Lower lobe of right lung (tissue), 2 donors: ENCODE data around the gene ZNF69. TPM values are rescaled to one million over a fixed set of nuclear protein-coding genes. Genes with fewer than 3 reads are reported as not detected.
"Not testable (repeated sequence)": the region's sequence is repeated elsewhere in the genome, so short reads cannot be mapped to it uniquely, and the experiment has no call there.

Experiments used
- ATAC-seq, 2 donors: fragments of 200-7000 bp; cut with Tn5 transposase; one replicate each; pipeline ENCODE4 v1.9.1; 2020 to 2022; ENCODE audit warnings: mild to moderate bottlenecking in 2 of 2, moderate library complexity in 2 of 2
- DNase-seq: peaks from one replicate; pipeline ENCODE4 v3.0.0-alpha.2; 2020
- H3K27ac ChIP-seq: fragments of 200-600 bp; one replicate; pipeline ENCODE4 v1.8.0; 2022
- H3K27me3 ChIP-seq: fragments of 200-600 bp; one replicate; pipeline ENCODE4 v1.8.0; 2022; ENCODE audit warnings: low read depth
- H3K36me3 ChIP-seq: fragments of 200-600 bp; one replicate; pipeline ENCODE4 v1.8.0; 2022; ENCODE audit warnings: mild to moderate bottlenecking
- H3K4me1 ChIP-seq: fragments of 200-600 bp; one replicate; pipeline ENCODE4 v1.8.0; 2022
- H3K4me3 ChIP-seq: fragments of 200-600 bp; one replicate; pipeline ENCODE4 v1.8.0; 2022; ENCODE audit warnings: mild to moderate bottlenecking
- H3K9me3 ChIP-seq: fragments of 200-600 bp; one replicate; pipeline ENCODE4 v1.8.0; 2022
- intact Hi-C: fragments of 100-400 bp; cut with DNase I; formaldehyde crosslinking; loops from one replicate; pipeline ENCODE4 v1.11.0; 2022
- long read RNA-seq: library from polyadenylated mRNA; unstranded; transcript quantifications from one replicate; pipeline ENCODE4 v2.0.0, GENCODE V29; 2021
- total RNA-seq: library from RNA; stranded (reverse); fragmentation: NEBNext Ultra II Directional; extraction: Animal tissue kit (Norgen Biotek cat#: 25700); gene quantifications from one replicate; pipeline ENCODE4 v1.2.1, GENCODE V29; 2021
- TF ChIP-seq, protein P1 (sequence below): fragments of 200-600 bp; IDR thresholded peaks from one replicate; pipeline ENCODE4 v1.8.0; 2022; ENCODE audit warnings: antibody characterized with exemption, mild to moderate bottlenecking
- donor health status: DM: no; HTN: yes; CAD: no; lungs with severe emphysema.

ZNF69 gene
- 12.2 TPM for total RNA-seq
- long read RNA-seq, partial matches to known transcripts = 1 of 9 reads
- long read RNA-seq, other reads (novel, unspliced or antisense) = 3 of 9 reads

DNA sequence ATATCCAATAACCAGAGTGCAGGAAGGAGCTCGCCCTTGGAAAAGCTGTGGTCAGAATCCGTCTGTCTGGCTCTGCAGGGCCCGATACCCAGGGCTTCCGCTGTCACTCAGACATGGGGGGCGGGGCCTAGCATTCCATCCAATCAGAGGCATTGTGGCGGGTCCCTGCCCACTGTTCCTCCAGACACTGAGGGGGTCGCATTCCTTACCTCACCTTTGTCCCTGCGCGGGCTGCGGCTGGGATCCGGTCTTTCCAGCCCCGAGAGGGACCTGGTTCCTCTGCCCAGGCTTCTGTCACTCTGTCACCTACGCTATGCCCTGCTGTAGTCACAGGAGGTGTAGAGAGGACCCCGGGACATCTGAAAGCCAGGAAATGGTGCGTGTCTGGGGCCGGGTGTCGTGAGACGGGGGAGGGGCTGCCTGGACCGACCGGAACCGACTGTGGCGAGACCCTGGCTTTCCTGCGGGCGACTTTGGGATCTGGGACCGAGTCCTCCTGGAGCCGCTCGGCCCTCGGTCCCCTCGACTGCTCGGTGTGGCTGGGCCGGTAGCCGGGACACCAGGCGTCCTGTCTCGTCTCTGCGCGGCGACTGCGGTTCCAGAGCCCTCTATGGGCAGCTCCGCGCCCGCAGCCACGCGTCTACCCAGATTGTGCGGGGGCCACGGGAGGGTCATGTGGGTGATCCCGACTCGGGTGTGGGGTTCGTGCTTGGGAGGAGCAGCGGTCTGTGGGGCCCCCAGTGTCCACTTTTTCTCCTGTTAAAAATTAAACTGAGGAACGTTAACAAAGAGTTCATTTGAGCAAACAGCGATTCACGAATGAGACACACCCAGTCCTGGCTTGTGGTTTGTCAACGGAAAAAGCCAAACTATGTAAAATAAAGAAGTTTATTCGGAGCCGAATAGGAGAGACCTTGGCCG is at the start of gene ZNF69:
TSS of gene ZNF69 (plus strand) at position 172 of the 921 bp plus-strand sequence. CDS start at position 314, 142 bp downstream.
- intact Hi-C loops = no loop called here
- H3K4me1 ChIP-seq = peaks cover 15% of the 10 kb centered on the region

DNA sequence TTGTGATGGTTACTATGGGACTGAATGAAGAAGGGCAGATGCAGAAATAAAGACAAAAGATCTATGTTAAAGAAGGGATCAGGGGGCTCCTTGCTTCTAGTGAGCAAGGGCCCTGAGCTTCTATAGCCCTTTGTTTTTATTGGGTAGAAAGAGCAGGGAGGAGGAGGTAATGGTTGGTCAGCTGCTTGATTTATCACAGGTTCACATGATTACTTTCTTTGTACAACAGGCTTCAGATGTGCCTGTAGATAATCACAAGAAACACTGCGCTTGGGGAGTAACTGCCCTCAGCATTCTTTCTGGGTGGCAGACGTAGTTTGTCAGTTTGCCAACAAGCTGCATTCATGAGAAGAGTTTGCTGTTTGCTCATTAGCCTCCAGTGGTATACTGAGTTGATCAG is 43.9 kb upstream of the ZNF69 start:
- TF ChIP-seq, protein P1, sequence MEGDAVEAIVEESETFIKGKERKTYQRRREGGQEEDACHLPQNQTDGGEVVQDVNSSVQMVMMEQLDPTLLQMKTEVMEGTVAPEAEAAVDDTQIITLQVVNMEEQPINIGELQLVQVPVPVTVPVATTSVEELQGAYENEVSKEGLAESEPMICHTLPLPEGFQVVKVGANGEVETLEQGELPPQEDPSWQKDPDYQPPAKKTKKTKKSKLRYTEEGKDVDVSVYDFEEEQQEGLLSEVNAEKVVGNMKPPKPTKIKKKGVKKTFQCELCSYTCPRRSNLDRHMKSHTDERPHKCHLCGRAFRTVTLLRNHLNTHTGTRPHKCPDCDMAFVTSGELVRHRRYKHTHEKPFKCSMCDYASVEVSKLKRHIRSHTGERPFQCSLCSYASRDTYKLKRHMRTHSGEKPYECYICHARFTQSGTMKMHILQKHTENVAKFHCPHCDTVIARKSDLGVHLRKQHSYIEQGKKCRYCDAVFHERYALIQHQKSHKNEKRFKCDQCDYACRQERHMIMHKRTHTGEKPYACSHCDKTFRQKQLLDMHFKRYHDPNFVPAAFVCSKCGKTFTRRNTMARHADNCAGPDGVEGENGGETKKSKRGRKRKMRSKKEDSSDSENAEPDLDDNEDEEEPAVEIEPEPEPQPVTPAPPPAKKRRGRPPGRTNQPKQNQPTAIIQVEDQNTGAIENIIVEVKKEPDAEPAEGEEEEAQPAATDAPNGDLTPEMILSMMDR = no peak
- no peak overlapping the region for H3K27ac ChIP-seq
- ATAC-seq (no peak), DNase-seq (no peak)
- H3K4me3 ChIP-seq = no peak overlapping the region
- no peaks in the 10 kb centered on the region for H3K9me3 ChIP-seq
- H3K36me3 ChIP-seq = no peaks in the 10 kb centered on the region
- intact Hi-C loops = no loop called here
- no peaks in the 10 kb centered on the region for H3K27me3 ChIP-seq
- H3K4me1 ChIP-seq = peaks cover 6% of the 10 kb centered on the region

More for the DNA sequence above, at the start of gene ZNF69:
- TF ChIP-seq, protein P1 = peak; percentile 34
- Histone ChIP-seq H3K4me3 (peak within 1 kb of the TSS; percentile 74), H3K27me3 (no peaks in the 10 kb centered on the region), H3K27ac (peak within 1 kb of the TSS; percentile 89), H3K36me3 (no peaks in the 10 kb centered on the region), H3K9me3 (no peaks in the 10 kb centered on the region)
- ATAC-seq (peak; percentile 98 to 99), DNase-seq (peak; percentile 92)

DNA sequence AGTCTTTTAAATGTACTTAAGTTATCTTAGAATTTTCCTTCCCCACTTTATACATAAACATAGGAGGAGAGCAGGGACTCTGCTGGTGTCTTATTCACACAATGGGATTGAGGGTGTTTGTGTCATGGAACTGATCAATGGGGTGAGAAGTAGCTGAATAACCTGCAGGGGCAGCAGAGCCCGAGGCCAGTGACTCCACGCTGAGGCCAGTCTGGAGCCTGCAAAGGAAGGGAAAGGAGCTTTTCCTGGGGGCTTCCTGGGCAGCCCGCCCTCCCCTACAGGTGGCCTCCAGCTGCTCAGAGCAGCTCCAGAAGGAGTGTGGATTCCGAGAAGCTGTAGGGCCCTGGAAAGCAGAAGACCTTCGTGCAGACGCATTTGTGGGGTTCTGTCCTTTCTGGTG is 40.0 kb upstream of the ZNF69 start:
- H3K4me3 ChIP-seq, H3K27me3 ChIP-seq, H3K27ac ChIP-seq, H3K9me3 ChIP-seq, intact Hi-C loops, DNase-seq, H3K36me3 ChIP-seq, ATAC-seq: not testable (repeated sequence)
- H3K4me1 ChIP-seq = peaks cover 18% of the 10 kb centered on the region

DNA sequence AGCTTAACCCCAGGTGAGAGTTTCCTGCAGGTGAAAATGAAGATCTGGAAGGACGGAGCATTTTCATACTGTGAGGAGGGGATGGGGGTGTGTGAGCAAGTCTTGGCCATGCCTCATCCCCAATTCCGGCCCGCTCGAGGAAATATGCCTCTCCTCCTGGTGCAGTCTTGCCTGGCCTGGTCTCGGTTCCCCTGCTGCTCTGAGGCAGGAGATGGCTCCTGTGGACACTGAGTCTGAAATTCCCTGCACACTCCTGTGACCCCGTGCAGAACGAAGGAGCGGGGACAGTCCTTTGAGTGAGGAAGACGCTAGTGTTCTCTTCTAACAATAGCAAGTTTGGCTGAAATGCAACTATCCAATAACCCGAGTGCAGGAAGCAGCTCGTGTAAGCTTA is 39.4 kb upstream of the ZNF69 start:
- H3K27ac ChIP-seq = peak overlapping the region; percentile 75

DNA sequence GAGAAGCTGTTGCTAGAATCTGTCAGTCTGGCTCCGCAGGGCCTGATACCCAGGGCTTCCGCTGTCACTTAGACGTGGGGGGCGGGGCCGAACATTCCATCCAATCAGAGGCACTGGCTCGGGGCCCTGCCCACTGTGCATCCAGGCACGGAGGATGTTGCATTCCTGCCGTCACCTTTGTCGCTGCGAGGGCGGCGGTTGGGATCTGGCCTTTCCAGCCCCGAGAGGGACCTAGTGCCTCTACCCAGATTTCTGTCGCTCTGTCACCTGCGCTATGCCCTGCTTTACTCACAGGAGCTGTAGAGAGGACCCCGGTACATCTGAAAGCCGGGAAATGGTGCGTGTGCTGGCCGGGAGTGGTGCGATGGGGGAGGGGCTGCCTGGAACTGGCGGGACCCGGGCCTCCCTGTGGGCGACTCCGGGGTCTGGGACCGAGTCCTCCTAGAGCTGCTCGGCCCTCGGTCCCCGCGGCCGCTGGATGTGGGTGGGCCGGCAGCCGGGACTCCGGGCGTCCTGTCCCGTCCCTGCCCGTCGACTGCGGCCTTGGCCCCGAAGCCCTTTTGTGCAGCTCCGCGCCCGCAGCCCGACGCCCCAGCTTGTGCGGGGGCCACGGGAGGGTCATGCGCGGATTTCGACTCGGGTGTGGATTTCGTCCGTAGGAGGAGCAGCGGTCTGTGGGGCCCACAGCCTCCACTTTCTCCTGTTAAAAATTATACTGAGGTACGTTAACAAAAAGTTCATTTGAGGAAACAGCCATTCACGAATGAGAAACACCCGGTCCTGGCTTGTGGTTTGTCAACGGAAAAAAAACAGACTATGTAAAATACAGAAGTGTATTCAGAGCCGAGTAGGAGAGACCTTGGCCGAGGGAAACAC is 38.8 kb upstream of the ZNF69 start, which contains the start of gene ZNF439:
TSS of gene ZNF439 (plus strand) at position 133 of the 876 bp plus-strand sequence. CDS start at position 275, 142 bp downstream.
- ATAC-seq (peak; percentile 99 to 100), DNase-seq (peak; percentile 95)
- Histone ChIP-seq H3K4me3 (peak within 1 kb of the TSS; percentile 78), H3K4me1 (peaks cover 18% of the 10 kb centered on the region), H3K9me3 (no peaks in the 10 kb centered on the region), H3K27me3 (no peaks in the 10 kb centered on the region), H3K27ac (peak within 1 kb of the TSS; percentile 75), H3K36me3 (no peaks in the 10 kb centered on the region)
- TF ChIP-seq, protein P1 = no peak
- intact Hi-C loops = no loop called here

More for the DNA sequence above, 39.4 kb upstream of the ZNF69 start:
- peak; percentile 6 to 27 for ATAC-seq
- peaks cover 18% of the 10 kb centered on the region for H3K4me1 ChIP-seq
- peak overlapping the region; percentile 78 for H3K4me3 ChIP-seq
- no peak for DNase-seq
- H3K27me3 ChIP-seq = no peaks in the 10 kb centered on the region
- no peaks in the 10 kb centered on the region for H3K36me3 ChIP-seq
- intact Hi-C loops = no loop called here
- no peaks in the 10 kb centered on the region for H3K9me3 ChIP-seq
- TF ChIP-seq, protein P1 = no peak

DNA sequence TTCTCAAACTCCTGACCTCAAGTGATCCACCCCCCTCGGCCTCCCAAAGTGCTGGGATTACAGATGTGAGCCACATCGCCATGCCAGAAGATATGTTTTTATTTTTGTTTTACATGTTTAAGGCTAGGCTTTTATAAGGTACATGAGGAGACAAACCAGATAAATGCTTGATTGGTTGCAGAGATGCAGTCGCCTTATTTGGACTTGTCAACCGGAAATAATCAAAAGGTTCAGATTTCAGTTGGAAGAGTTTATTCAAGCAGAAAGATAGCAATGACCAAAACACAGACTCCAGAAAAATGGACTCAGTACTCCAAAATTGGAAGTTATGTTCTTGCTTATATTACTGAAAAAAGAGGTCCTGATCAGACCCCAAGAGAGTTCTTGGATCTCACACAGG is 37.3 kb upstream of the ZNF69 start:
- intact Hi-C loops, H3K27ac ChIP-seq, DNase-seq, H3K9me3 ChIP-seq, H3K36me3 ChIP-seq, ATAC-seq, H3K4me3 ChIP-seq, H3K27me3 ChIP-seq: not testable (repeated sequence)
- H3K4me1 ChIP-seq = peaks cover 18% of the 10 kb centered on the region
